IMR-90 (cell line): ENCODE measurements around the gene GNG12. TPM values are rescaled to one million over a fixed set of nuclear protein-coding genes. Genes with fewer than 3 reads are reported as not detected.

Experiments
- ATAC-seq: fragments of 200-7000 bp; cut with Tn5 transposase; 2 replicates; pipeline ENCODE4 v1.9.1; 2020; ENCODE audit warnings: low read depth, mild to moderate bottlenecking, moderate library complexity
- BruUV-seq: library from RNA; stranded (reverse); fragments of 400-500 nt; replicated peaks from 2 replicates; lab custom pipeline; 2021; lab: Mats Ljungman, UMichigan
- CTCF ChIA-PET: fragments of 300-600 bp; formaldehyde crosslinking; extraction: SDS; loops from one replicate; lab custom pipeline; 2021; ENCODE audit warnings: antibody characterized with exemption; lab: Yijun Ruan, JAX
- POLR2A ChIA-PET: fragments of 300-600 bp; sonication (Branson Sonifier 250); formaldehyde crosslinking; loops from one replicate; lab custom pipeline; 2022; ENCODE audit warnings: antibody characterized with exemption; ENCODE audit not compliant: unreplicated experiment; lab: Charles Lee
- DNase-seq: peaks from one replicate; pipeline ENCODE4 v3.0.0; 2013
- H2AFZ ChIP-seq: replicated peaks from 2 replicates; pipeline ENCODE3; 2013; ENCODE audit warnings: low read length, mild to moderate bottlenecking; ENCODE audit not compliant: poor library complexity
- H2AK5ac ChIP-seq: 2 replicates; pipeline ENCODE4 v1.6.1; 2013; ENCODE audit warnings: low read depth, low read length, inconsistent platforms
- H2AK9ac ChIP-seq: replicated peaks from 2 replicates; pipeline ENCODE3; 2013; ENCODE audit warnings: mild to moderate bottlenecking, low read depth, low read length, moderate library complexity; ENCODE audit not compliant: poor library complexity
- H2BK120ac ChIP-seq: 2 replicates; pipeline ENCODE4 v1.6.1; 2013; ENCODE audit warnings: low read depth, low read length, inconsistent platforms
- H2BK15ac ChIP-seq: 3 replicates; pipeline ENCODE4 v1.6.1; 2013; ENCODE audit warnings: low read depth, low read length, inconsistent platforms
- H2BK20ac ChIP-seq: 2 replicates; pipeline ENCODE4 v1.6.1; 2013; ENCODE audit warnings: low read depth, mild to moderate bottlenecking, inconsistent platforms, low read length, moderate library complexity
- H2BK5ac ChIP-seq: 2 replicates; pipeline ENCODE4 v1.6.1; 2013; ENCODE audit warnings: mild to moderate bottlenecking, low read depth, low read length, inconsistent platforms; ENCODE audit not compliant: poor library complexity, severe bottlenecking
- H3K14ac ChIP-seq: replicated peaks from 2 replicates; pipeline ENCODE4 v1.6.1; 2013; ENCODE audit warnings: low read depth, low read length, inconsistent platforms
- H3K18ac ChIP-seq: 2 replicates; pipeline ENCODE4 v1.6.1; 2013; ENCODE audit warnings: low read depth, low read length, control low read depth
- H3K23ac ChIP-seq: 2 replicates; pipeline ENCODE4 v1.6.1; 2013; ENCODE audit warnings: low read depth, low read length, inconsistent platforms
- H3K27ac ChIP-seq: 2 replicates; pipeline ENCODE4 v1.5.1; 2013; ENCODE audit warnings: mild to moderate bottlenecking, control low read depth, low read length; ENCODE audit not compliant: insufficient read depth
- H3K27me3 ChIP-seq: 2 replicates; pipeline ENCODE4 v1.6.1; 2013; ENCODE audit warnings: low read length; ENCODE audit not compliant: control insufficient read depth, insufficient read depth
- H3K36me3 ChIP-seq: 2 replicates; pipeline ENCODE4 v1.6.1; 2013; ENCODE audit warnings: low read length, mixed read lengths; ENCODE audit not compliant: control insufficient read depth, insufficient read depth
- H3K4ac ChIP-seq: 2 replicates; pipeline ENCODE4 v1.6.1; 2013; ENCODE audit warnings: low read depth, low read length, inconsistent platforms
- H3K4me1 ChIP-seq: 2 replicates; pipeline ENCODE4 v1.6.1; 2013; ENCODE audit warnings: low read length, mixed read lengths; ENCODE audit not compliant: control insufficient read depth, insufficient read depth
- H3K4me2 ChIP-seq: 2 replicates; pipeline ENCODE4 v1.6.1; 2013; ENCODE audit warnings: low read depth, mild to moderate bottlenecking, control low read depth, low read length, moderate library complexity
- H3K4me3 ChIP-seq: 2 replicates; pipeline ENCODE4 v1.5.1; 2013; ENCODE audit warnings: low read depth, mild to moderate bottlenecking, control low read depth, low read length, moderate library complexity; ENCODE audit not compliant: insufficient read depth
- H3K56ac ChIP-seq: 2 replicates; pipeline ENCODE4 v1.6.1; 2013; ENCODE audit warnings: low read length, inconsistent platforms; ENCODE audit not compliant: insufficient read depth; ENCODE audit errors: extremely low read depth
- H3K79me1 ChIP-seq, 2 experiments: 2 replicates each; pipeline ENCODE4 v1.6.1; 2013; ENCODE audit warnings: low read length in 2 of 2, inconsistent platforms in 1 of 2, low read depth in 1 of 2
- H3K9ac ChIP-seq: 2 replicates; pipeline ENCODE4 v1.6.1; 2013; ENCODE audit warnings: low read depth, low read length, control low read depth
- H3K9me1 ChIP-seq: 2 replicates; pipeline ENCODE4 v1.6.1; 2013; ENCODE audit warnings: low read length, inconsistent platforms; ENCODE audit not compliant: insufficient read depth
- H3K9me3 ChIP-seq: 2 replicates; pipeline ENCODE4 v1.6.1; 2013; ENCODE audit warnings: low read length; ENCODE audit not compliant: control insufficient read depth, insufficient read depth
- H4K20me1 ChIP-seq: 2 replicates; pipeline ENCODE4 v1.6.1; 2013; ENCODE audit warnings: low read length, inconsistent platforms; ENCODE audit not compliant: insufficient read depth
- H4K5ac ChIP-seq: 2 replicates; pipeline ENCODE4 v1.6.1; 2013; ENCODE audit warnings: mild to moderate bottlenecking, low read depth, low read length, control low read depth
- H4K8ac ChIP-seq, 2 experiments: 2 replicates each; pipeline ENCODE4 v1.6.1; 2013; ENCODE audit warnings: low read depth in 2 of 2, low read length in 2 of 2, control low read depth in 1 of 2, inconsistent platforms in 1 of 2
- H4K91ac ChIP-seq: 2 replicates; pipeline ENCODE4 v1.6.1; 2013; ENCODE audit warnings: low read depth, low read length, inconsistent platforms; ENCODE audit not compliant: insufficient read depth
- CEBPB ChIP-seq: IDR thresholded peaks from 2 replicates; pipeline ENCODE4 v1.6.1; 2012; ENCODE audit warnings: low read depth, low read length, improper control_type of control experiment
- CHD1 ChIP-seq: IDR thresholded peaks from 2 replicates; pipeline ENCODE4 v1.6.1; 2012; ENCODE audit warnings: low read depth, low read length, improper control_type of control experiment
- MAFK ChIP-seq: IDR thresholded peaks from 2 replicates; pipeline ENCODE4 v1.6.1; 2012; ENCODE audit warnings: low read depth, low read length, improper control_type of control experiment
- MAZ ChIP-seq: IDR thresholded peaks from 2 replicates; pipeline ENCODE4 v1.6.1; 2012; ENCODE audit warnings: low read depth, mild to moderate bottlenecking, low read length, improper control_type of control experiment, moderate library complexity, borderline replicate concordance
- MXI1 ChIP-seq: IDR thresholded peaks from 2 replicates; pipeline ENCODE4 v1.6.1; 2012; ENCODE audit warnings: low read depth, mild to moderate bottlenecking, low read length, moderate library complexity, borderline replicate concordance
- NFE2L2 ChIP-seq: fragments of 150-350 bp; IDR thresholded peaks from 2 replicates; pipeline ENCODE4 v1.6.1; 2016; ENCODE audit warnings: low read depth, mild to moderate bottlenecking, low read length
- POLR2A ChIP-seq: IDR thresholded peaks from 2 replicates; pipeline ENCODE4 v1.6.1; 2012; ENCODE audit warnings: mild to moderate bottlenecking, low read depth, low read length
- RCOR1 ChIP-seq: IDR thresholded peaks from 2 replicates; pipeline ENCODE4 v1.6.1; 2012; ENCODE audit warnings: mild to moderate bottlenecking, low read length, improper control_type of control experiment; ENCODE audit not compliant: insufficient replicate concordance
- RFX5 ChIP-seq: IDR thresholded peaks from 2 replicates; pipeline ENCODE4 v1.8.0; 2012; ENCODE audit warnings: low read depth, mild to moderate bottlenecking, low read length, moderate library complexity
- SMC3 ChIP-seq: fragments of 150-350 bp; IDR thresholded peaks from 2 replicates; pipeline ENCODE4 v1.6.1; 2016; ENCODE audit warnings: low read depth, mild to moderate bottlenecking, antibody characterized with exemption, low read length, moderate library complexity
- WGBS, 2 experiments: methylation state at CpG; one replicate each; pipeline versions ENCODE4 v1.1.5 to v1.1.7; 2013; ENCODE audit warnings: missing lambda C conversion rate in 2 of 2; ENCODE audit not compliant: insufficient read length in 1 of 2; ENCODE audit errors: extremely low coverage in 2 of 2; 5-methylcytosine and 5-hydroxymethylcytosine counted together
- dilution Hi-C: fragments of 300-500 bp; cut with HindIII; formaldehyde crosslinking; loops from one replicate; pipeline ENCODE4 v1.14.3; 2018; ENCODE audit warnings: low sequenced_read_pairs; ENCODE audit not compliant: unreplicated experiment
- in situ Hi-C: fragments of 300-500 bp; cut with MboI; formaldehyde crosslinking; loops from 3 replicates; pipeline ENCODE4 v1.14.3; 2019; ENCODE audit warnings: low sequenced_read_pairs, inconsistent platforms, mixed read lengths
- intact Hi-C: fragments of 100-400 bp; cut with micrococcal nuclease; formaldehyde crosslinking; loops from 2 replicates; pipeline ENCODE4 v1.10.0; 2022
- polyA plus RNA-seq, 3 experiments: library from polyadenylated mRNA; depleted of rRNA; stranded (reverse); fragments of >200 nt; gene quantifications; 2 replicates each; pipeline ENCODE4 v1.2.3, GENCODE V29; 2012; ENCODE audit warnings: low replicate concordance in 1 of 3
- total RNA-seq: library from RNA; depleted of rRNA; stranded (reverse); fragments of >200 nt; gene quantifications from 2 replicates; pipeline ENCODE4 v1.2.3, GENCODE V29; 2012
- TF ChIP-seq, protein P1 (sequence below): conservative IDR thresholded peaks from 2 replicates; pipeline ENCODE4 v1.5.1; 2012; ENCODE audit warnings: mild to moderate bottlenecking, low read depth, low read length, improper control_type of control experiment
- TF ChIP-seq, protein P2 (sequence below): fragments of 150-350 bp; IDR thresholded peaks from 2 replicates; pipeline ENCODE4 v1.6.1; 2016; ENCODE audit warnings: low read depth, mild to moderate bottlenecking, low read length, moderate library complexity, borderline replicate concordance
- TF ChIP-seq, protein P3 (sequence below): fragments of 150-350 bp; IDR thresholded peaks from 2 replicates; pipeline ENCODE4 v1.6.1; 2017; ENCODE audit warnings: mild to moderate bottlenecking, antibody characterized with exemption, low read length, low read depth

The GNG12 gene
- total and polyA plus RNA-seq, 2 of the 4 experiments (the other 2 are of a cell fraction) = 92.3 to 132 TPM

DNA sequence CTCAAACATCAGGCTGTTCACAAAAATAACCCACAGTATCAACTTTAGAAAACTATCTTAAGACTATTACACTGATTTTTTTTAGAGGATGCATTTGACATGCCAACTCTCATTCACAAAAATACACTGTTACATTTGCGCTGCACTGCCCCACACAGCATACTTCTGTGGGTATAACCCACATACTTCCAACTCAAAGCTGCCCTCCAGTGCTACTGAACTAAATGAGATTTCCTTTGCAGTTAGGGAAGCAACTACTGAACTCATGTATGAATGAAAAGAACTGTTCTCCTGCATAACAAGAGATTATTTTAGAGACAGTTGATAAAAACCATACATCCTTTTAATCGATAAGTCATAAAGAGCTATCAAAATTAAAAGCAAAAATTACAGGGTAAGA is 174.0 kb downstream of the GNG12 start:
- dilution Hi-C loops = no loop called here
- intact Hi-C loops = no loop called here

More for the DNA sequence above, 174.0 kb downstream of the GNG12 start:
- H4K91ac ChIP-seq = no peak overlapping the region
- no CpG with 5 or more reads among the region's 2 CpGs for WGBS, 2 experiments
- no peaks in the 10 kb centered on the region for H3K4me1 ChIP-seq
- TF ChIP-seq MAFK (no peak), CHD1 (no peak), MXI1 (no peak), RFX5 (no peak), POLR2A (no peak), SMC3 (no peak), RCOR1 (no peak), MAZ (no peak), CEBPB (no peak), NFE2L2 (no peak)
- TF ChIP-seq, protein P1, sequence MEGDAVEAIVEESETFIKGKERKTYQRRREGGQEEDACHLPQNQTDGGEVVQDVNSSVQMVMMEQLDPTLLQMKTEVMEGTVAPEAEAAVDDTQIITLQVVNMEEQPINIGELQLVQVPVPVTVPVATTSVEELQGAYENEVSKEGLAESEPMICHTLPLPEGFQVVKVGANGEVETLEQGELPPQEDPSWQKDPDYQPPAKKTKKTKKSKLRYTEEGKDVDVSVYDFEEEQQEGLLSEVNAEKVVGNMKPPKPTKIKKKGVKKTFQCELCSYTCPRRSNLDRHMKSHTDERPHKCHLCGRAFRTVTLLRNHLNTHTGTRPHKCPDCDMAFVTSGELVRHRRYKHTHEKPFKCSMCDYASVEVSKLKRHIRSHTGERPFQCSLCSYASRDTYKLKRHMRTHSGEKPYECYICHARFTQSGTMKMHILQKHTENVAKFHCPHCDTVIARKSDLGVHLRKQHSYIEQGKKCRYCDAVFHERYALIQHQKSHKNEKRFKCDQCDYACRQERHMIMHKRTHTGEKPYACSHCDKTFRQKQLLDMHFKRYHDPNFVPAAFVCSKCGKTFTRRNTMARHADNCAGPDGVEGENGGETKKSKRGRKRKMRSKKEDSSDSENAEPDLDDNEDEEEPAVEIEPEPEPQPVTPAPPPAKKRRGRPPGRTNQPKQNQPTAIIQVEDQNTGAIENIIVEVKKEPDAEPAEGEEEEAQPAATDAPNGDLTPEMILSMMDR = no peak
- TF ChIP-seq, protein P2, sequence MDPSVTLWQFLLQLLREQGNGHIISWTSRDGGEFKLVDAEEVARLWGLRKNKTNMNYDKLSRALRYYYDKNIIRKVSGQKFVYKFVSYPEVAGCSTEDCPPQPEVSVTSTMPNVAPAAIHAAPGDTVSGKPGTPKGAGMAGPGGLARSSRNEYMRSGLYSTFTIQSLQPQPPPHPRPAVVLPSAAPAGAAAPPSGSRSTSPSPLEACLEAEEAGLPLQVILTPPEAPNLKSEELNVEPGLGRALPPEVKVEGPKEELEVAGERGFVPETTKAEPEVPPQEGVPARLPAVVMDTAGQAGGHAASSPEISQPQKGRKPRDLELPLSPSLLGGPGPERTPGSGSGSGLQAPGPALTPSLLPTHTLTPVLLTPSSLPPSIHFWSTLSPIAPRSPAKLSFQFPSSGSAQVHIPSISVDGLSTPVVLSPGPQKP = no peak
- TF ChIP-seq, protein P3, sequence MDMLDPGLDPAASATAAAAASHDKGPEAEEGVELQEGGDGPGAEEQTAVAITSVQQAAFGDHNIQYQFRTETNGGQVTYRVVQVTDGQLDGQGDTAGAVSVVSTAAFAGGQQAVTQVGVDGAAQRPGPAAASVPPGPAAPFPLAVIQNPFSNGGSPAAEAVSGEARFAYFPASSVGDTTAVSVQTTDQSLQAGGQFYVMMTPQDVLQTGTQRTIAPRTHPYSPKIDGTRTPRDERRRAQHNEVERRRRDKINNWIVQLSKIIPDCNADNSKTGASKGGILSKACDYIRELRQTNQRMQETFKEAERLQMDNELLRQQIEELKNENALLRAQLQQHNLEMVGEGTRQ = no peak
- no peak overlapping the region for H2BK5ac ChIP-seq
- H3K14ac ChIP-seq = no peak overlapping the region
- no peak overlapping the region for H3K27ac ChIP-seq
- no peak overlapping the region for H2BK120ac ChIP-seq
- no peaks in the 10 kb centered on the region for H3K9me1 ChIP-seq
- BruUV-seq = no TSS peak
- no peak for ATAC-seq
- no peak overlapping the region for H2AK5ac ChIP-seq
- no peaks in the 10 kb centered on the region for H4K20me1 ChIP-seq
- H3K9ac ChIP-seq = no peak overlapping the region
- H3K56ac ChIP-seq = no peak overlapping the region
- no peak overlapping the region for H2AK9ac ChIP-seq
- no peak overlapping the region for H3K4ac ChIP-seq
- no peak overlapping the region for H4K8ac ChIP-seq
- CTCF ChIA-PET = interaction anchor here (1.0 kb wide), 1 partner anchor 11 kb away, joined by 3 read pairs; no protein-coding TSS in a partner anchor
- H3K36me3 ChIP-seq = no peaks in the 10 kb centered on the region
- H3K23ac ChIP-seq = no peak overlapping the region
- no peaks in the 10 kb centered on the region for H3K79me1 ChIP-seq
- H3K4me3 ChIP-seq = no peak overlapping the region
- H3K18ac ChIP-seq = no peak overlapping the region
- DNase-seq = no peak
- H2AFZ ChIP-seq = no peak overlapping the region
- H2BK20ac ChIP-seq = no peak overlapping the region
- H3K4me2 ChIP-seq = no peak overlapping the region
- no peak overlapping the region for H2BK15ac ChIP-seq
- no peak overlapping the region for H4K5ac ChIP-seq
- no peaks in the 10 kb centered on the region for H3K9me3 ChIP-seq
- in situ Hi-C loops = no loop called here
- no peaks in the 10 kb centered on the region for H3K27me3 ChIP-seq
- POLR2A ChIA-PET = no interaction called here
